BLaER1 treated with 17β-estradiol and CSF1 and Interleukin-3, amounts not matched to agents 10 nM and 100 nM (cell line): ENCODE results near the gene PARD3.

Experiments used
- H3K27ac ChIP-seq, 11 experiments: shearing (Covaris generic); formaldehyde crosslinking; 2 replicates each; pipeline ENCODE4 v1.8.1; 2022
- H3K27me3 ChIP-seq, 11 experiments: shearing (Covaris generic); formaldehyde crosslinking; 2 replicates each; pipeline ENCODE4 v1.8.1; 2022
- H3K36me3 ChIP-seq, 11 experiments: shearing (Covaris generic); formaldehyde crosslinking; 2 replicates each; pipeline ENCODE4 v1.8.1; 2022
- H3K4me1 ChIP-seq, 10 experiments: shearing (Covaris generic); formaldehyde crosslinking; 2 replicates each; pipeline ENCODE4 v1.8.1; 2022
- H3K4me2 ChIP-seq, 11 experiments: shearing (Covaris generic); formaldehyde crosslinking; 2 replicates each; pipeline ENCODE4 v1.8.1; 2022
- H3K4me3 ChIP-seq, 10 experiments: shearing (Covaris generic); formaldehyde crosslinking; 2 replicates each; pipeline ENCODE4 v1.8.1; 2022
- H3K9ac ChIP-seq, 11 experiments: shearing (Covaris generic); formaldehyde crosslinking; 2 replicates each; pipeline ENCODE4 v1.8.1; 2022
- H3K9me3 ChIP-seq, 11 experiments: shearing (Covaris generic); formaldehyde crosslinking; replicated peaks in 1 of 11; 2 replicates each; pipeline ENCODE4 v1.8.1; 2022
- H4K20me1 ChIP-seq, 11 experiments: shearing (Covaris generic); formaldehyde crosslinking; 2 replicates each; pipeline ENCODE4 v1.8.1; 2022
- Cebpa-rat ChIP-seq, 11 experiments: shearing (Covaris generic); IDR thresholded peaks; 2 replicates each; pipeline ENCODE4 v1.8.1; 2022

PARD3 gene

GRCh38 chr10:34584164-34584563, 230.9 kb downstream of the PARD3 start:
- Histone ChIP-seq H3K4me3 (no peak overlapping the region), H4K20me1 (peaks cover 0 to 8% (median 0%) of the 10 kb centered on the region in 11 experiments; a peak in 1 of 22 replicates), H3K9me3 (no peaks in the 10 kb centered on the region), H3K36me3 (no peaks in the 10 kb centered on the region), H3K9ac (peak overlapping the region in 2 of 11 experiments; percentile 11 to 29; a peak in 2 of 22 replicates), H3K4me2 (peak overlapping the region in 8 of 11 experiments; percentile 2 to 65 (median 48); a peak in 12 of 22 replicates), H3K4me1 (peaks cover 0 to 27% (median 9%) of the 10 kb centered on the region in 10 experiments; a peak in 12 of 20 replicates), H3K27me3 (no peaks in the 10 kb centered on the region), H3K27ac (peak overlapping the region in 4 of 11 experiments; percentile 13 to 74 (median 63); a peak in 7 of 22 replicates)
- peak in 4 of 11 experiments; percentile 11 to 82 (median 69); a peak in 6 of 22 replicates for TF ChIP-seq Cebpa-rat (IDR thresholded peaks at IDR 0.05)

GRCh38 chr10:34581801-34582532, 233.1 kb downstream of the PARD3 start:
- TF ChIP-seq Cebpa-rat (IDR thresholded peaks at IDR 0.05) = no peak
- H3K9ac ChIP-seq = no peak overlapping the region
- no peak overlapping the region for H3K4me2 ChIP-seq
- peaks cover 9 to 27% (median 15%) of the 10 kb centered on the region in 10 experiments; a peak in 19 of 20 replicates for H3K4me1 ChIP-seq
- no peaks in the 10 kb centered on the region for H3K27me3 ChIP-seq
- H3K4me3 ChIP-seq = no peak overlapping the region
- H3K36me3 ChIP-seq = no peaks in the 10 kb centered on the region
- no peaks in the 10 kb centered on the region for H3K9me3 ChIP-seq
- peaks cover 0 to 12% (median 0%) of the 10 kb centered on the region in 11 experiments; a peak in 3 of 22 replicates for H4K20me1 ChIP-seq
- H3K27ac ChIP-seq = no peak overlapping the region

- H3K4me2 ChIP-seq = no peak overlapping the region
- H3K4me3 ChIP-seq = no peak overlapping the region
- TF ChIP-seq Cebpa-rat (IDR thresholded peaks at IDR 0.05) = no peak
- no peaks in the 10 kb centered on the region for H3K9me3 ChIP-seq
- peaks cover 13 to 27% (median 19%) of the 10 kb centered on the region in 10 experiments; a peak in 19 of 20 replicates for H3K4me1 ChIP-seq
- H3K9ac ChIP-seq = no peak overlapping the region
- H3K36me3 ChIP-seq = no peaks in the 10 kb centered on the region
- peaks cover 0 to 12% (median 0%) of the 10 kb centered on the region in 11 experiments; a peak in 3 of 22 replicates for H4K20me1 ChIP-seq
- no peaks in the 10 kb centered on the region for H3K27me3 ChIP-seq
- no peak overlapping the region for H3K27ac ChIP-seq
Measured at GRCh38 chr10:34580643-34581042, 234.5 kb downstream of the PARD3 start.

GRCh38 chr10:34580214-34580613, 234.9 kb downstream of the PARD3 start:
- no peak overlapping the region for H3K27ac ChIP-seq
- H3K9me3 ChIP-seq = no peaks in the 10 kb centered on the region

GRCh38 chr10:34578468-34578867, 236.6 kb downstream of the PARD3 start:
- Histone ChIP-seq H3K27me3 (no peaks in the 10 kb centered on the region), H3K9ac (no peak overlapping the region), H4K20me1 (peaks cover 0 to 15% (median 0%) of the 10 kb centered on the region in 11 experiments; a peak in 4 of 22 replicates), H3K9me3 (no peaks in the 10 kb centered on the region), H3K36me3 (no peaks in the 10 kb centered on the region), H3K27ac (no peak overlapping the region), H3K4me3 (no peak overlapping the region), H3K4me2 (no peak overlapping the region), H3K4me1 (peaks cover 2 to 17% (median 11%) of the 10 kb centered on the region in 10 experiments; a peak in 12 of 20 replicates)
- TF ChIP-seq Cebpa-rat (IDR thresholded peaks at IDR 0.05) = no peak

More at GRCh38 chr10:34580214-34580613, 234.9 kb downstream of the PARD3 start:
- peaks cover 13 to 27% (median 18%) of the 10 kb centered on the region in 10 experiments; a peak in 19 of 20 replicates for H3K4me1 ChIP-seq
- no peak for TF ChIP-seq Cebpa-rat (IDR thresholded peaks at IDR 0.05)
- H3K9ac ChIP-seq = no peak overlapping the region
- peaks cover 0 to 12% (median 0%) of the 10 kb centered on the region in 11 experiments; a peak in 3 of 22 replicates for H4K20me1 ChIP-seq
- H3K4me3 ChIP-seq = no peak overlapping the region
- no peak overlapping the region for H3K4me2 ChIP-seq
- H3K36me3 ChIP-seq = no peaks in the 10 kb centered on the region
- H3K27me3 ChIP-seq = no peaks in the 10 kb centered on the region

GRCh38 chr10:34576797-34577196, 238.3 kb downstream of the PARD3 start:
- Histone ChIP-seq H3K36me3 (no peaks in the 10 kb centered on the region), H3K27me3 (no peaks in the 10 kb centered on the region), H3K9me3 (no peaks in the 10 kb centered on the region), H3K4me2 (peak overlapping the region in 5 of 11 experiments; percentile 1 to 28 (median 11); a peak in 5 of 22 replicates), H3K27ac (no peak overlapping the region), H4K20me1 (peaks cover 0 to 15% (median 0%) of the 10 kb centered on the region in 11 experiments; a peak in 4 of 22 replicates), H3K4me3 (no peak overlapping the region), H3K9ac (no peak overlapping the region), H3K4me1 (peaks cover 0 to 17% (median 9%) of the 10 kb centered on the region in 10 experiments; a peak in 9 of 20 replicates)
- TF ChIP-seq Cebpa-rat (IDR thresholded peaks at IDR 0.05) = no peak

GRCh38 chr10:34575882-34576281, 239.2 kb downstream of the PARD3 start:
- Histone ChIP-seq H3K9me3 (no peaks in the 10 kb centered on the region), H3K27ac (no peak overlapping the region), H3K9ac (no peak overlapping the region), H3K4me1 (peaks cover 0 to 17% (median 9%) of the 10 kb centered on the region in 10 experiments; a peak in 9 of 20 replicates), H4K20me1 (peaks cover 0 to 15% (median 0%) of the 10 kb centered on the region in 11 experiments; a peak in 4 of 22 replicates), H3K4me2 (no peak overlapping the region), H3K36me3 (no peaks in the 10 kb centered on the region), H3K4me3 (no peak overlapping the region), H3K27me3 (no peaks in the 10 kb centered on the region)
- TF ChIP-seq Cebpa-rat (IDR thresholded peaks at IDR 0.05) = no peak

GRCh38 chr10:34574353-34574934, 240.7 kb downstream of the PARD3 start:
- Histone ChIP-seq H3K4me2 (no peak overlapping the region), H4K20me1 (peaks cover 0 to 15% (median 0%) of the 10 kb centered on the region in 11 experiments; a peak in 4 of 22 replicates), H3K27me3 (no peaks in the 10 kb centered on the region), H3K9ac (no peak overlapping the region), H3K4me3 (no peak overlapping the region), H3K4me1 (peaks cover 0 to 17% (median 8%) of the 10 kb centered on the region in 10 experiments; a peak in 9 of 20 replicates), H3K9me3 (no peaks in the 10 kb centered on the region), H3K36me3 (no peaks in the 10 kb centered on the region), H3K27ac (no peak overlapping the region)
- no peak for TF ChIP-seq Cebpa-rat (IDR thresholded peaks at IDR 0.05)

GRCh38 chr10:34570887-34571286, 244.2 kb downstream of the PARD3 start:
- Histone ChIP-seq H3K4me2 (no peak overlapping the region), H3K9ac (no peak overlapping the region), H3K4me1 (no peaks in the 10 kb centered on the region), H3K36me3 (no peaks in the 10 kb centered on the region), H3K9me3 (no peaks in the 10 kb centered on the region), H3K27ac (no peak overlapping the region), H3K4me3 (no peak overlapping the region), H4K20me1 (peaks cover 0 to 3% (median 0%) of the 10 kb centered on the region in 11 experiments; a peak in 2 of 22 replicates), H3K27me3 (no peaks in the 10 kb centered on the region)
- TF ChIP-seq Cebpa-rat (IDR thresholded peaks at IDR 0.05) = no peak
